ENCODE measurements around the gene PROSER2. TPM values are rescaled to one million over a fixed set of nuclear protein-coding genes. Genes with fewer than 3 reads are reported as not detected.

PROSER2 gene
- polyA plus RNA-seq, 2 of the 4 experiments (the other 2 are of a cell fraction), result 10.1 to 14.4 TPM

- no peak for FAIRE-seq
- TF ChIP-seq HMGXB4 (CRISPR knock-in tag; IDR thresholded peaks at IDR 0.05; ENCODE audit: borderline replicate concordance) (no peak), MAZ (IDR thresholded peaks at IDR 0.05; ENCODE audit: borderline replicate concordance, low read depth, low read length) (no peak), HDAC2 (IDR thresholded peaks at IDR 0.05) (no peak), SREBF2 (IDR thresholded peaks at IDR 0.05) (no peak), EHF (CRISPR knock-in tag; IDR thresholded peaks at IDR 0.05) (no peak), MAX (IDR thresholded peaks at IDR 0.05) (no peak), CEBPB (IDR thresholded peaks at IDR 0.05) (no peak), TP53 (CRISPR knock-in tag; IDR thresholded peaks at IDR 0.05) (no peak), PHF8 (IDR thresholded peaks at IDR 0.05; ENCODE audit: borderline replicate concordance, low read depth) (no peak), FOSB (CRISPR knock-in tag; IDR thresholded peaks at IDR 0.05) (no peak), CBX2 (IDR thresholded peaks at IDR 0.05; ENCODE audit: borderline replicate concordance, low read depth) (no peak), ZSCAN20 (CRISPR knock-in tag; IDR thresholded peaks at IDR 0.05) (no peak), KDM1A (IDR thresholded peaks at IDR 0.05; ENCODE audit: low read depth) (no peak), MAFK (IDR thresholded peaks at IDR 0.05; ENCODE audit: partially characterized antibody) (no peak)
- peaks cover 12% of the 10 kb centered on the region for H3K4me1 ChIP-seq
- 91% methylated on average over 6 of the region's 6 CpGs for WGBS (ENCODE audit: missing lambda C conversion rate)
- DNase-seq (ENCODE audit: low read depth in 1 of 2, low spot score in 1 of 2), result no peak
- POLR2A ChIA-PET, result no interaction called here
- no peaks in the 10 kb centered on the region for H3K9me3 ChIP-seq
- no peak overlapping the region for H3K27ac ChIP-seq
- no peak overlapping the region for H3K4me2 ChIP-seq
- no peak for ATAC-seq
- no peak overlapping the region for H3K4me3 ChIP-seq
- CTCF ChIA-PET, result interaction anchor here (1.1 to 10.0 kb wide), 4 partner anchors 9 to 176 kb away, joined by 4 to 57 read pairs (median 8); no protein-coding TSS in a partner anchor
Measured at GRCh38 chr10:11810973-11811372, 12.2 kb upstream of the PROSER2 start.

GRCh38 chr10:11813177-11813576 is 10.0 kb upstream of the PROSER2 start:
- POLR2A ChIA-PET, result no interaction called here
- Histone ChIP-seq H3K4me1 (peaks cover 12% of the 10 kb centered on the region), H3K9me3 (no peaks in the 10 kb centered on the region), H3K4me3 (no peak overlapping the region), H3K4me2 (no peak overlapping the region), H3K27ac (no peak overlapping the region)
- FAIRE-seq, result no peak
- TF ChIP-seq SMC3 (IDR thresholded peaks at IDR 0.05), result no peak
- TF ChIP-seq PBX3 (IDR thresholded peaks at IDR 0.05), result no peak
- TF ChIP-seq EP300 (IDR thresholded peaks at IDR 0.05), result no peak
- TF ChIP-seq BCL3 (IDR thresholded peaks at IDR 0.05), result no peak
- TF ChIP-seq ZC3H11A (IDR thresholded peaks at IDR 0.05), result no peak
- TF ChIP-seq PHF8 (IDR thresholded peaks at IDR 0.05; ENCODE audit: borderline replicate concordance, low read depth), result no peak
- ATAC-seq, result peak in 1 of 2 experiments; percentile 24; a peak in 1 of 6 replicates
- WGBS (ENCODE audit: missing lambda C conversion rate), result 88% methylated on average over 7 of the region's 7 CpGs
- DNase-seq (ENCODE audit: low read depth in 1 of 2, low spot score in 1 of 2), result no peak
- CTCF ChIA-PET, result interaction anchor here (0.6 to 3.6 kb wide), 11 partner anchors 9 to 197 kb away, joined by 3 to 14 read pairs (median 4); no protein-coding TSS in a partner anchor

GRCh38 chr10:11813855-11814567 is 9.1 kb upstream of the PROSER2 start:
- WGBS (ENCODE audit: missing lambda C conversion rate), result 84% methylated on average over 13 of the region's 13 CpGs
- H3K27ac ChIP-seq, result peak overlapping the region in 1 of 2 experiments; percentile 41; a peak in 1 of 6 replicates
- ChIA-PET CTCF (interaction anchor here (0.6 to 3.6 kb wide), 10 partner anchors 10 to 172 kb away, joined by 3 to 14 read pairs (median 6); no protein-coding TSS in a partner anchor), POLR2A (no interaction called here)
- TF ChIP-seq FOSL2 (IDR thresholded peaks at IDR 0.05) (no peak), FOSL2 (CRISPR knock-in tag; IDR thresholded peaks at IDR 0.05) (peak; percentile 42; the same call in 1 of the 2 replicates), FOSB (CRISPR knock-in tag; IDR thresholded peaks at IDR 0.05) (no peak)
- H3K4me1 ChIP-seq, result peaks cover 12% of the 10 kb centered on the region
- no peak overlapping the region for H3K4me2 ChIP-seq
- FAIRE-seq, result no peak
- 0 out of 6 replicates have a peak, but pooled peaks of 1 of the 2 experiments have one; percentile 24 for ATAC-seq
- no peaks in the 10 kb centered on the region for H3K9me3 ChIP-seq
- no peak for DNase-seq (ENCODE audit: low read depth in 1 of 2, low spot score in 1 of 2)
- no peak overlapping the region for H3K4me3 ChIP-seq

Measured in A549 (cell line).